NK-92 (cell line): Measurements from ENCODE around the gene DPY19L2.
"Not testable (repeated sequence)": the region's sequence is repeated elsewhere in the genome, so short reads cannot be mapped to it uniquely, and the experiment has no call there.

Source experiments
- DNase-seq: peaks from one replicate; lab custom pipeline; 2025; ENCODE audit not compliant: unreplicated experiment; lab: John Stamatoyannopoulos, UW

Gene DPY19L2

GRCh38 chr12:63663005-63663404, 5.3 kb downstream of the DPY19L2 start:
- not testable (repeated sequence) for DNase-seq

- not testable (repeated sequence) for DNase-seq
These were observed 9.8 kb downstream of the DPY19L2 start for GRCh38 chr12:63658501-63658900.

- DNase-seq: not testable (repeated sequence)
These were observed 11.9 kb downstream of the DPY19L2 start for GRCh38 chr12:63656407-63656806.

- not testable (repeated sequence) for DNase-seq
These were observed 12.6 kb downstream of the DPY19L2 start for GRCh38 chr12:63655543-63656257.

GRCh38 chr12:63654481-63654880, 13.8 kb downstream of the DPY19L2 start:
- not testable (repeated sequence) for DNase-seq

- not testable (repeated sequence) for DNase-seq
These were observed 18.8 kb downstream of the DPY19L2 start for GRCh38 chr12:63649517-63649916.

GRCh38 chr12:63643381-63644140, 24.7 kb downstream of the DPY19L2 start:
- not testable (repeated sequence) for DNase-seq

GRCh38 chr12:63624258-63624657, 44.0 kb downstream of the DPY19L2 start:
- DNase-seq: not testable (repeated sequence)

- not testable (repeated sequence) for DNase-seq
These were observed 52.7 kb downstream of the DPY19L2 start for GRCh38 chr12:63615544-63615943.

GRCh38 chr12:63611285-63611684, 57.0 kb downstream of the DPY19L2 start:
- DNase-seq: not testable (repeated sequence)

GRCh38 chr12:63609281-63609680, 59.0 kb downstream of the DPY19L2 start:
- DNase-seq: not testable (repeated sequence)

GRCh38 chr12:63604985-63605384, 63.3 kb downstream of the DPY19L2 start:
- not testable (repeated sequence) for DNase-seq

GRCh38 chr12:63594828-63595227, 73.5 kb downstream of the DPY19L2 start:
- DNase-seq: not testable (repeated sequence)

- DNase-seq: not testable (repeated sequence)
These were observed 83.9 kb downstream of the DPY19L2 start for GRCh38 chr12:63584426-63584825.

- not testable (repeated sequence) for DNase-seq
These were observed 85.0 kb downstream of the DPY19L2 start for GRCh38 chr12:63583289-63583688.

- DNase-seq: not testable (repeated sequence)
These were observed 90.7 kb downstream of the DPY19L2 start for GRCh38 chr12:63577631-63578030.

GRCh38 chr12:63572038-63572437, 96.3 kb downstream of the DPY19L2 start:
- not testable (repeated sequence) for DNase-seq

- not testable (repeated sequence) for DNase-seq
These were observed 109.8 kb downstream of the DPY19L2 start for GRCh38 chr12:63558445-63558844.

- DNase-seq: not testable (repeated sequence)
These were observed 116.9 kb downstream of the DPY19L2 start for GRCh38 chr12:63551397-63551796.

- not testable (repeated sequence) for DNase-seq
These were observed 119.3 kb downstream of the DPY19L2 start for GRCh38 chr12:63549034-63549433.

- not testable (repeated sequence) for DNase-seq
These were observed 122.9 kb downstream of the DPY19L2 start for GRCh38 chr12:63545298-63545916.
